HepG2 (cell line): ENCODE measurements around the gene ARL3. TPM values are rescaled to one million over a fixed set of nuclear protein-coding genes. Genes with fewer than 3 reads are reported as not detected.

ENCODE experiments used
- ATF4 ChIP-seq, 2 experiments: fragments of 450-650 bp in 1 of 2; sonication (generic) in 1 of 2; formaldehyde crosslinking; IDR thresholded peaks; 2 replicates each; pipeline versions ENCODE4 v1.5.0 to v1.8.0; 2020 to 2022; ENCODE audit warnings: mild to moderate bottlenecking in 1 of 2, missing genetic modification reagents in 1 of 2
- EHMT2 ChIP-seq: fragments of 200-600 bp; sonication (generic); IDR thresholded peaks from 2 replicates; pipeline ENCODE4 v1.7.0; 2017; ENCODE audit warnings: antibody characterized with exemption, low read depth, low read length, borderline replicate concordance
- HNRNPH1 ChIP-seq: fragments of 200-400 bp; formaldehyde crosslinking; optimal IDR thresholded peaks from 2 replicates; pipeline ENCODE3; 2017; ENCODE audit warnings: mild to moderate bottlenecking, low read depth, low read length
- PRMT3 ChIP-seq: sonication (generic); formaldehyde crosslinking; IDR thresholded peaks from 2 replicates; pipeline ENCODE4 v1.8.1; 2022; ENCODE audit warnings: low read depth, mild to moderate bottlenecking, moderate library complexity, missing genetic modification reagents, borderline replicate concordance
- RBM22 ChIP-seq: fragments of 200-400 bp; formaldehyde crosslinking; optimal IDR thresholded peaks from 2 replicates; pipeline ENCODE3; 2017; ENCODE audit warnings: mild to moderate bottlenecking, low read length, moderate library complexity
- RFX1 ChIP-seq: fragments of 450-650 bp; IDR thresholded peaks from 2 replicates; pipeline ENCODE4 v1.6.1; 2017
- SIX1 ChIP-seq: sonication (generic); formaldehyde crosslinking; IDR thresholded peaks from 2 replicates; pipeline ENCODE4 v1.4.0; 2020; ENCODE audit warnings: missing genetic modification reagents, borderline replicate concordance
- SMARCC2 ChIP-seq: fragments of 450-650 bp; IDR thresholded peaks from 2 replicates; pipeline ENCODE4 v1.6.1; 2017; ENCODE audit warnings: antibody characterized with exemption, mild to moderate bottlenecking
- SP5 ChIP-seq: IDR thresholded peaks from 2 replicates; pipeline ENCODE4 v1.6.1; 2016; ENCODE audit warnings: low read depth, borderline replicate concordance
- SSRP1 ChIP-seq: IDR thresholded peaks from 2 replicates; pipeline ENCODE4 v1.6.1; 2016; ENCODE audit warnings: control low read depth
- TAF15 ChIP-seq: fragments of 200-400 bp; formaldehyde crosslinking; IDR thresholded peaks from one replicate; pipeline ENCODE4 v1.6.1; 2018; ENCODE audit warnings: mild to moderate bottlenecking, low read depth, low read length; ENCODE audit not compliant: poor library complexity, severe bottlenecking
- ZKSCAN8 ChIP-seq: IDR thresholded peaks from 2 replicates; pipeline ENCODE4 v1.6.1; 2016; ENCODE audit warnings: borderline replicate concordance, missing genetic modification reagents, missing compliant biosample characterization
- ZNF275 ChIP-seq: sonication (generic); formaldehyde crosslinking; IDR thresholded peaks from 2 replicates; pipeline ENCODE4 v1.8.0; 2022; ENCODE audit warnings: missing genetic modification reagents, mild to moderate bottlenecking, inconsistent platforms, borderline replicate concordance
- ZNF354B ChIP-seq: sonication (generic); formaldehyde crosslinking; IDR thresholded peaks from 2 replicates; pipeline ENCODE4 v1.8.0; 2022; ENCODE audit warnings: mild to moderate bottlenecking, missing genetic modification reagents
- ZNF512 ChIP-seq: sonication (generic); formaldehyde crosslinking; IDR thresholded peaks from 2 replicates; pipeline ENCODE4 v1.4.0; 2020; ENCODE audit warnings: mild to moderate bottlenecking, missing genetic modification reagents
- ZNF749 ChIP-seq: sonication (generic); formaldehyde crosslinking; IDR thresholded peaks from 2 replicates; pipeline ENCODE4 v1.8.0; 2022; ENCODE audit warnings: mild to moderate bottlenecking, missing genetic modification reagents, moderate library complexity, borderline replicate concordance
- ZNF776 ChIP-seq: sonication (generic); formaldehyde crosslinking; IDR thresholded peaks from 2 replicates; pipeline ENCODE4 v1.4.0; 2020; ENCODE audit warnings: mild to moderate bottlenecking, missing genetic modification reagents
- ZNF788 ChIP-seq: sonication (generic); formaldehyde crosslinking; IDR thresholded peaks from 2 replicates; pipeline ENCODE4 v1.5.0; 2020; ENCODE audit warnings: mild to moderate bottlenecking, missing genetic modification reagents, borderline replicate concordance
- polyA plus RNA-seq, 8 experiments: library from polyadenylated mRNA; depleted of rRNA in 3 of 8; stranded (reverse) in 7 of 8; unstranded in 1 of 8; fragments of >200 nt; fragmentation: Illumina TruSeq in 4 of 8; extraction: Trizol in 4 of 8; gene quantifications; 2 replicates each; pipeline versions ENCODE4 v1.2.1 to v1.2.3, GENCODE V29; 2011 to 2016; ENCODE audit warnings: low read depth in 4 of 8, missing spikeins in 1 of 8, mixed read lengths in 1 of 8; ENCODE audit not compliant: insufficient read depth in 1 of 8
- total RNA-seq, 5 experiments: library from RNA; depleted of rRNA; stranded (reverse); fragments of >200 nt; fragmentation: Illumina TruSeq; extraction: Trizol; gene quantifications; 2 replicates each; pipeline ENCODE4 v1.2.3, GENCODE V29; 2016; ENCODE audit warnings: low read depth in 1 of 5
- TF ChIP-seq, protein P1 (sequence below): sonication (generic); formaldehyde crosslinking; IDR thresholded peaks from 2 replicates; pipeline ENCODE4 v1.4.0; 2020; ENCODE audit warnings: missing genetic modification reagents, mild to moderate bottlenecking, borderline replicate concordance
- TF ChIP-seq, protein P2 (sequence below): sonication (generic); formaldehyde crosslinking; IDR thresholded peaks from 2 replicates; pipeline ENCODE4 v1.8.0; 2022; ENCODE audit warnings: mild to moderate bottlenecking, missing genetic modification reagents, moderate library complexity
- TF ChIP-seq, protein P3 (sequence below): IDR thresholded peaks from 2 replicates; pipeline ENCODE4 v1.6.1; 2016; ENCODE audit warnings: missing genetic modification reagents, missing compliant biosample characterization

The ARL3 gene
- total and polyA plus RNA-seq, 2 of the 13 experiments (the other 11 are each of a cell fraction or from before 2014, with no cell fraction given) = 5.2 to 6.6 TPM

DNA sequence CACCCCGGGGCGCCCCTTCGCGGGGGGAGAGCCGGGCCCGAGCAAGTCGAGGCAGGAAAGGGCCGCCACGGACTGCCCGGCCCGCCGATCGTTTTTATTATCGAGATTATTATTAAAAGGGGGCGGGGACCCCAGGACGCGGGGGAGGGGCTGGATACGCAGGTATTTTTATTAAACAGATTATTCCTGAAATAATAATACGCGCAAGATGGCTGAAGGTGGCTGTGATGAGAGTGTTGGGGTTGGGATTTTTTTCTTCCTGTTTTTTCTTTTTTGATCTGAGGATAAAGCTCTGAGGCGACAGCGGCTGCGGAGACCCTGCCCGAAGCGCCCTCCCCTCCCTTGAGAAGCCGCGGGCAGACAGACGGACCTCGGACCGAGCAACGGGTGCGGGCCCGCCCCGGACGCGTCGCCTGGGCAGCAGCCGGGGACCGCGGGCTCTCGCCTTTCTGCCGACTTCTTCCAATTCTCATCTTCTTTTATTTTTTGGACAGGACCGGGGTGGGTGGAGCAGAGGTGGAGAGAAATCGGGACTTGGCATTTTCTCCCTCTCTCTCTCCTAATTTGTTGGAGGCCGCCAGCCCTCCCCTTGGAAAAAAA is 71.4 kb downstream of the ARL3 start (continued):
- TF ChIP-seq, protein P1, sequence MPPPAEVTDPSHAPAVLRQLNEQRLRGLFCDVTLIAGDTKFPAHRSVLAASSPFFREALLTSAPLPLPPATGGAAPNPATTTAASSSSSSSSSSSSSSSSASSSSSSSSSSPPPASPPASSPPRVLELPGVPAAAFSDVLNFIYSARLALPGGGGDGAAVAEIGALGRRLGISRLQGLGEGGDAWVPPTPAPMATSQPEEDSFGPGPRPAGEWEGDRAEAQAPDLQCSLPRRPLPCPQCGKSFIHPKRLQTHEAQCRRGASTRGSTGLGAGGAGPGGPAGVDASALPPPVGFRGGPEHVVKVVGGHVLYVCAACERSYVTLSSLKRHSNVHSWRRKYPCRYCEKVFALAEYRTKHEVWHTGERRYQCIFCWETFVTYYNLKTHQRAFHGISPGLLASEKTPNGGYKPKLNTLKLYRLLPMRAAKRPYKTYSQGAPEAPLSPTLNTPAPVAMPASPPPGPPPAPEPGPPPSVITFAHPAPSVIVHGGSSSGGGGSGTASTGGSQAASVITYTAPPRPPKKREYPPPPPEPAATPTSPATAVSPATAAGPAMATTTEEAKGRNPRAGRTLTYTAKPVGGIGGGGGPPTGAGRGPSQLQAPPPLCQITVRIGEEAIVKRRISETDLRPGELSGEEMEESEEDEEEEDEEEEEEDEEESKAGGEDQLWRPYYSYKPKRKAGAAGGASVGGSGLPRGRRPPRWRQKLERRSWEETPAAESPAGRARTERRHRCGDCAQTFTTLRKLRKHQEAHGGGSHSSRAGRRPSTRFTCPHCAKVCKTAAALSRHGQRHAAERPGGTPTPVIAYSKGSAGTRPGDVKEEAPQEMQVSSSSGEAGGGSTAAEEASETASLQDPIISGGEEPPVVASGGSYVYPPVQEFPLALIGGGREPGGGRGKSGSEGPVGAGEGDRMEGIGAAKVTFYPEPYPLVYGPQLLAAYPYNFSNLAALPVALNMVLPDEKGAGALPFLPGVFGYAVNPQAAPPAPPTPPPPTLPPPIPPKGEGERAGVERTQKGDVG (CRISPR knock-in tag) = no peak
- TF ChIP-seq SMARCC2 (no peak), ZNF749 (CRISPR knock-in tag) (no peak), EHMT2 (no peak), RBM22 (peak; percentile 56), TAF15 (peak; percentile 48), SSRP1 (CRISPR knock-in tag) (no peak), RFX1 (peak; percentile 25; the same call in 1 of the 2 replicates), ZNF354B (CRISPR knock-in tag) (no peak), ATF4 (CRISPR knock-in tag; IDR thresholded peaks at IDR 0.05) (no peak), ZNF776 (CRISPR knock-in tag) (no peak), SP5 (CRISPR knock-in tag) (peak; percentile 79), PRMT3 (no peak), ZNF788 (CRISPR knock-in tag) (no peak), HNRNPH1 (no peak), ZNF512 (CRISPR knock-in tag) (no peak), SIX1 (no peak), ZKSCAN8 (no peak), ZNF275 (0 out of 2 replicates have a peak, but pooled peaks have one; percentile 49)
- TF ChIP-seq, protein P2, sequence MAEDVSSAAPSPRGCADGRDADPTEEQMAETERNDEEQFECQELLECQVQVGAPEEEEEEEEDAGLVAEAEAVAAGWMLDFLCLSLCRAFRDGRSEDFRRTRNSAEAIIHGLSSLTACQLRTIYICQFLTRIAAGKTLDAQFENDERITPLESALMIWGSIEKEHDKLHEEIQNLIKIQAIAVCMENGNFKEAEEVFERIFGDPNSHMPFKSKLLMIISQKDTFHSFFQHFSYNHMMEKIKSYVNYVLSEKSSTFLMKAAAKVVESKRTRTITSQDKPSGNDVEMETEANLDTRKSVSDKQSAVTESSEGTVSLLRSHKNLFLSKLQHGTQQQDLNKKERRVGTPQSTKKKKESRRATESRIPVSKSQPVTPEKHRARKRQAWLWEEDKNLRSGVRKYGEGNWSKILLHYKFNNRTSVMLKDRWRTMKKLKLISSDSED (CRISPR knock-in tag) = no peak
- TF ChIP-seq, protein P3, sequence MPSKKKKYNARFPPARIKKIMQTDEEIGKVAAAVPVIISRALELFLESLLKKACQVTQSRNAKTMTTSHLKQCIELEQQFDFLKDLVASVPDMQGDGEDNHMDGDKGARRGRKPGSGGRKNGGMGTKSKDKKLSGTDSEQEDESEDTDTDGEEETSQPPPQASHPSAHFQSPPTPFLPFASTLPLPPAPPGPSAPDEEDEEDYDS (CRISPR knock-in tag) = no peak
